K562 (cell line): Measurements from ENCODE around the gene BOLA3. TPM values are rescaled to one million over a fixed set of nuclear protein-coding genes. Genes with fewer than 3 reads are reported as not detected.

Source experiments
- ATAC-seq: fragments of 200-7000 bp; cut with Tn5 transposase; 3 replicates; pipeline ENCODE4 v1.9.1; 2020; ENCODE audit warnings: moderate library complexity
- BruUV-seq: library from RNA; stranded (reverse); fragments of 400-500 nt; replicated peaks from 2 replicates; lab custom pipeline; 2021; lab: Mats Ljungman, UMichigan
- CTCF ChIA-PET: fragments of 300-600 bp; formaldehyde crosslinking; extraction: SDS; loops from one replicate; lab custom pipeline; 2021; ENCODE audit warnings: low intra/inter-chr PET ratio; lab: Yijun Ruan, JAX
- POLR2A ChIA-PET: fragments of 300-600, 350-650 bp; sonication (Branson Sonifier 250); formaldehyde crosslinking; extraction: SDS; loops from one replicate; lab custom pipeline; 2021; ENCODE audit warnings: antibody characterized with exemption, inconsistent platforms; lab: Yijun Ruan, JAX
- DNase-seq, 4 experiments: peaks; one replicate each; pipeline versions ENCODE4 v3.0.0 to v3.0.0-alpha.2; 2011 to 2018; ENCODE audit warnings: low spot score in 3 of 4, mixed read lengths in 3 of 4; ENCODE audit errors: extremely low read depth in 1 of 4
- FAIRE-seq: peaks from 2 replicates; lab custom pipeline; 2011; peaks lifted over from hg19 to GRCh38; lab: Jason Lieb, UNC
- H2AFZ ChIP-seq: 2 replicates; pipeline ENCODE4 v1.6.0; 2011; ENCODE audit warnings: low read depth, low read length, control low read depth, inconsistent platforms
- H3K27ac ChIP-seq: fragments of 200-600 bp; 3 replicates; pipeline ENCODE4 v1.8.0; 2011; ENCODE audit warnings: low read depth, mild to moderate bottlenecking, control low read depth, inconsistent platforms, low read length, moderate library complexity, mixed read lengths; ENCODE audit errors: extremely low read depth
- H3K27me3 ChIP-seq, 2 experiments: fragments of 300-600 bp in 1 of 2; 2 replicates in 1 of 2; 3 replicates in 1 of 2; pipeline versions ENCODE4 v1.6.0 to v1.8.0; 2011; ENCODE audit warnings: inconsistent platforms in 2 of 2, low read length in 2 of 2, mild to moderate bottlenecking in 1 of 2, mixed read lengths in 1 of 2, moderate library complexity in 1 of 2; ENCODE audit not compliant: control insufficient read depth in 2 of 2, insufficient read depth in 2 of 2
- H3K36me3 ChIP-seq: fragments of 300-600 bp; 3 replicates; pipeline ENCODE4 v1.8.0; 2011; ENCODE audit warnings: mild to moderate bottlenecking, low read length, inconsistent platforms; ENCODE audit not compliant: control insufficient read depth, insufficient read depth
- H3K4me1 ChIP-seq, 2 experiments: fragments of 200-600 bp in 1 of 2; replicated peaks in 1 of 2; 2 replicates in 1 of 2; 3 replicates in 1 of 2; pipeline versions ENCODE4 v1.5.1 to v1.8.0; 2011; ENCODE audit warnings: inconsistent platforms in 2 of 2, low read length in 2 of 2, mild to moderate bottlenecking in 1 of 2, mixed read lengths in 1 of 2, moderate library complexity in 1 of 2; ENCODE audit not compliant: control insufficient read depth in 2 of 2, insufficient read depth in 2 of 2
- H3K4me2 ChIP-seq: 2 replicates; pipeline ENCODE4 v1.6.1; 2011; ENCODE audit warnings: low read length, control low read depth, inconsistent platforms, mixed read lengths; ENCODE audit not compliant: insufficient read depth
- H3K4me3 ChIP-seq: fragments of 200-600 bp; sonication (generic), shearing (Covaris generic); 2 replicates; pipeline ENCODE4 v1.5.1; 2016; ENCODE audit warnings: control low read depth, inconsistent platforms
- H3K79me2 ChIP-seq: fragments of 200-600 bp; 3 replicates; pipeline ENCODE4 v1.8.0; 2011; ENCODE audit warnings: low read length, inconsistent platforms; ENCODE audit not compliant: control insufficient read depth, insufficient read depth
- H3K9ac ChIP-seq, 2 experiments: 2 replicates each; pipeline versions ENCODE4 v1.6.0 to v1.6.1; 2011; ENCODE audit warnings: low read depth in 2 of 2, low read length in 2 of 2, control low read depth in 1 of 2, inconsistent platforms in 1 of 2, mild to moderate bottlenecking in 1 of 2, mixed read lengths in 1 of 2; ENCODE audit not compliant: insufficient read depth in 1 of 2
- H3K9me1 ChIP-seq: one replicate; pipeline ENCODE4 v1.6.0; 2011; ENCODE audit warnings: inconsistent platforms, mild to moderate bottlenecking, low read length, moderate library complexity; ENCODE audit not compliant: control insufficient read depth, insufficient read depth
- H3K9me3 ChIP-seq: replicated peaks from 2 replicates; pipeline ENCODE4 v1.5.1; 2011; ENCODE audit warnings: low read depth, low read length, inconsistent platforms; ENCODE audit not compliant: control insufficient read depth, insufficient read depth
- H4K20me1 ChIP-seq: replicated peaks from 2 replicates; pipeline ENCODE4 v1.6.1; 2011; ENCODE audit warnings: low read length, inconsistent platforms, mixed read lengths; ENCODE audit not compliant: control insufficient read depth, insufficient read depth
- BCL6 ChIP-seq: fragments of 250-450 bp; sonication (Bioruptor Pico); IDR thresholded peaks from 2 replicates; pipeline ENCODE4 v1.4.0; 2020
- E4F1 ChIP-seq: fragments of 250-450 bp; sonication (Bioruptor Pico); IDR thresholded peaks from 2 replicates; pipeline ENCODE4 v1.5.0; 2021; ENCODE audit warnings: mild to moderate bottlenecking, borderline replicate concordance
- FOXP4 ChIP-seq: sonication (generic); formaldehyde crosslinking; IDR thresholded peaks from 2 replicates; pipeline ENCODE4 v1.8.0; 2022; ENCODE audit warnings: mild to moderate bottlenecking, missing genetic modification reagents, borderline replicate concordance
- HLTF ChIP-seq: fragments of 450-650 bp; IDR thresholded peaks from 2 replicates; pipeline ENCODE4 v1.6.1; 2016
- HMG20B ChIP-seq: fragments of 250-450 bp; sonication (Bioruptor Pico); IDR thresholded peaks from 2 replicates; pipeline ENCODE4 v1.5.0; 2021; ENCODE audit warnings: mild to moderate bottlenecking
- KLF10 ChIP-seq: fragments of 250-450 bp; sonication (Bioruptor Pico); IDR thresholded peaks from 2 replicates; pipeline ENCODE4 v1.6.1; 2021; ENCODE audit warnings: matching md5 sums
- PCBP1 ChIP-seq: fragments of 200-400 bp; formaldehyde crosslinking; IDR thresholded peaks from 2 replicates; pipeline ENCODE4 v1.6.1; 2018; ENCODE audit warnings: mild to moderate bottlenecking, low read depth, low read length; ENCODE audit not compliant: poor library complexity, severe bottlenecking
- PHTF2 ChIP-seq: fragments of 250-450 bp; sonication (Bioruptor Pico); IDR thresholded peaks from 2 replicates; pipeline ENCODE4 v1.5.0; 2021; ENCODE audit warnings: mild to moderate bottlenecking
- SIN3B ChIP-seq: fragments of 450-650 bp; IDR thresholded peaks from 2 replicates; pipeline ENCODE4 v1.6.1; 2017; ENCODE audit warnings: low read depth, mild to moderate bottlenecking, moderate library complexity
- WGBS: fragments of 100-300 bp; shearing (Covaris generic); methylation state at CpG from one replicate; pipeline ENCODE4 v1.1.6; 2016; ENCODE audit warnings: low coverage, mixed read lengths; ENCODE audit not compliant: insufficient coverage; ENCODE audit errors: missing lambda C conversion rate; 5-methylcytosine and 5-hydroxymethylcytosine counted together
- in situ Hi-C: fragments of 300-500 bp; cut with MboI; formaldehyde crosslinking; loops from 4 replicates; pipeline ENCODE4 v1.15.0; 2018; ENCODE audit warnings: inconsistent platforms, mixed read lengths
- intact Hi-C: fragments of 100-400 bp; cut with micrococcal nuclease; formaldehyde crosslinking; loops from 2 replicates; pipeline ENCODE4 v1.14.2; 2022
- polyA plus RNA-seq, 8 experiments: library from polyadenylated mRNA; depleted of rRNA in 4 of 8; stranded (reverse) in 5 of 8; unstranded in 3 of 8; fragments of >200 nt; fragmentation: Nextera tagmentation in 2 of 8; fragmentation: Illumina TruSeq in 1 of 8; extraction: Ambion mirVana in 2 of 8; extraction: Trizol in 1 of 8; gene quantifications; 2 replicates each; pipeline versions ENCODE4 v1.2.1 to v1.2.3, GENCODE V29; 2011 to 2014; ENCODE audit warnings: inconsistent platforms in 1 of 8, missing spikeins in 1 of 8
- total RNA-seq, 7 experiments: library from RNA; depleted of rRNA in 6 of 7; stranded (reverse); fragments of >200 nt in 6 of 7; fragmentation: Illumina TruSeq in 2 of 7; extraction: Trizol in 2 of 7; gene quantifications; 2 replicates each; pipeline versions ENCODE4 v1.2.1 to v1.2.3, GENCODE V29; 2011 to 2021; ENCODE audit warnings: low replicate concordance in 1 of 7
- TF ChIP-seq, protein P1 (sequence below): fragments of 250-450 bp; sonication (Bioruptor Pico); IDR thresholded peaks from 2 replicates; pipeline ENCODE4 v1.8.0; 2021; ENCODE audit warnings: moderate library complexity, mild to moderate bottlenecking, inconsistent platforms

BOLA3 gene
- total and polyA plus RNA-seq, 9 of the 15 experiments (the other 6 are each of a cell fraction or from before 2014, with no cell fraction given), result 149 to 619 (median 255) TPM

DNA sequence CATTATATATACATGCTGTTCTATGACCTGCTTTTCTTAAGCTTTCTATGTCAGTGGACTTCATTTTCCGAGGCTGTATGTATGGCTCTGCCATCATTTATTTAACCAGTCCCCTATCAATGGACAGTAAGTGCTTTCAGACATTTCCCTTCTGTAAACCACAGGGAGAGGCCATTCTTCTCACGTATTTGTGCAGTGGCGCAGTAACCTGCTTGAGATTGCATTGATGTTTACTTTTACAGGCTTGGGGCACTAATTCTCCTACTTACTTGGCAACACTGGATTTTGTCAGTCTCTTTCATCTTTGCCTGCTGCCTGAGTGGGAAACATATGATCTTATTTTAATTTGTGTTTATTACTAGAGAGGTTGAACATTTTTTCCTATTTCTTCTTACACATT is 52.1 kb downstream of the BOLA3 start:
- Histone ChIP-seq H3K9me1 (no peaks in the 10 kb centered on the region), H3K9me3 (no peaks in the 10 kb centered on the region), H4K20me1 (no peaks in the 10 kb centered on the region), H3K27me3 (no peaks in the 10 kb centered on the region), H3K4me1 (no peaks in the 10 kb centered on the region; a peak in 1 of 5 replicates), H3K36me3 (peaks cover 74% of the 10 kb centered on the region; the same call in 2 of the 3 replicates), H3K79me2 (no peaks in the 10 kb centered on the region), H3K4me2 (no peak overlapping the region), H2AFZ (no peak overlapping the region), H3K4me3 (no peak overlapping the region), H3K27ac (no peak overlapping the region), H3K9ac (no peak overlapping the region)
- intact Hi-C loops (no loop called here), in situ Hi-C loops (no loop called here)
- no TSS peak for BruUV-seq
- POLR2A ChIA-PET, result no interaction called here
- WGBS, result 85% methylated on average over 3 of the region's 3 CpGs
- CTCF ChIA-PET, result no interaction called here
- FAIRE-seq (no peak), ATAC-seq (no peak), DNase-seq (no peak)
- TF ChIP-seq HLTF, result no peak
- TF ChIP-seq FOXP4 (CRISPR knock-in tag), result no peak
- no peak for TF ChIP-seq E4F1 (CRISPR knock-in tag)
- no peak for TF ChIP-seq KLF10 (CRISPR knock-in tag)
- TF ChIP-seq BCL6 (CRISPR knock-in tag), result no peak
- no peak for TF ChIP-seq HMG20B (CRISPR knock-in tag)
- TF ChIP-seq PHTF2 (CRISPR knock-in tag), result no peak
- TF ChIP-seq, protein P1, sequence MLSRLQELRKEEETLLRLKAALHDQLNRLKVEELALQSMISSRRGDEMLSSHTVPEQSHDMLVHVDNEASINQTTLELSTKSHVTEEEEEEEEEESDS (CRISPR knock-in tag), result no peak
- TF ChIP-seq PCBP1, result no peak
- TF ChIP-seq SIN3B, result no peak
